Endothelial cell of umbilical vein (primary cell): ENCODE data around the gene CARD19.

Experiments
- EZH2 ChIP-seq: IDR thresholded peaks from 2 replicates; pipeline ENCODE4 v1.6.1; 2012; ENCODE audit warnings: borderline replicate concordance, low read depth, mild to moderate bottlenecking, moderate library complexity, low read length, inconsistent platforms; ENCODE audit not compliant: severe bottlenecking
- MYC ChIP-seq: IDR thresholded peaks from one replicate; pipeline ENCODE4 v1.6.1; 2011; ENCODE audit warnings: mild to moderate bottlenecking, low read depth, low read length
- POLR2A ChIP-seq: IDR thresholded peaks from 2 replicates; pipeline ENCODE4 v1.6.1; 2012; ENCODE audit warnings: low read depth, mild to moderate bottlenecking, control low read depth, low read length
- POLR2AphosphoS5 ChIP-seq: IDR thresholded peaks from 2 replicates; pipeline ENCODE4 v1.6.1; 2012; ENCODE audit warnings: low read depth, mild to moderate bottlenecking, control low read depth, low read length, moderate library complexity; ENCODE audit not compliant: insufficient read depth
- TF ChIP-seq, protein P1 (sequence below), 2 donors: IDR thresholded peaks; 1 replicate in 1 of 2; 2 replicates in 1 of 2; pipeline ENCODE4 v1.5.1; 2011; ENCODE audit warnings: low read length in 2 of 2, mild to moderate bottlenecking in 2 of 2, moderate library complexity in 2 of 2, control low read depth in 1 of 2, inconsistent platforms in 1 of 2, low read depth in 1 of 2; ENCODE audit not compliant: insufficient read depth in 1 of 2; ENCODE audit errors: extremely low read depth in 1 of 2
- TF ChIP-seq, protein P2 (sequence below): IDR thresholded peaks from 2 replicates; pipeline ENCODE4 v1.6.1; 2011; ENCODE audit not compliant: insufficient read depth, insufficient read length

DNA sequence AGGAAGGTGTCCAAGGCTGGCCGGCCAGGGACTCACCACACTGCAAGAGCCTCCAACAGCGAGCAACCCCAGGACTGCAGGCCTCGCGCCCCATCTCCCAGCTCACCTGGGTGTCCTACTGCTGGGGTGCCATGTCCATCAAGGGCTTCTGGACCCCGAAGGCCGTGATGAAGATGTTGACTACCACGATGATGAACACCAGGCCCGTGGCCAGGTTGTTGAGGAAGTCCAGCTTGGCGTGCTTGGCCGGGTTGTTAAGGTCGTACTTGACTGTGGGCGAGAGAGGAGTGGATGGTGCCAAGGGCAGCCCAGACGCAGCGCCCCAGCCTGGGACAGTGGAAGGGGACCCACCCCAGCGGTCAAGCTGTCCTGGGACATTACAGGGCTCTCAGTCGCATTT is 28.8 kb downstream of the CARD19 start:
- TF ChIP-seq, protein P1, sequence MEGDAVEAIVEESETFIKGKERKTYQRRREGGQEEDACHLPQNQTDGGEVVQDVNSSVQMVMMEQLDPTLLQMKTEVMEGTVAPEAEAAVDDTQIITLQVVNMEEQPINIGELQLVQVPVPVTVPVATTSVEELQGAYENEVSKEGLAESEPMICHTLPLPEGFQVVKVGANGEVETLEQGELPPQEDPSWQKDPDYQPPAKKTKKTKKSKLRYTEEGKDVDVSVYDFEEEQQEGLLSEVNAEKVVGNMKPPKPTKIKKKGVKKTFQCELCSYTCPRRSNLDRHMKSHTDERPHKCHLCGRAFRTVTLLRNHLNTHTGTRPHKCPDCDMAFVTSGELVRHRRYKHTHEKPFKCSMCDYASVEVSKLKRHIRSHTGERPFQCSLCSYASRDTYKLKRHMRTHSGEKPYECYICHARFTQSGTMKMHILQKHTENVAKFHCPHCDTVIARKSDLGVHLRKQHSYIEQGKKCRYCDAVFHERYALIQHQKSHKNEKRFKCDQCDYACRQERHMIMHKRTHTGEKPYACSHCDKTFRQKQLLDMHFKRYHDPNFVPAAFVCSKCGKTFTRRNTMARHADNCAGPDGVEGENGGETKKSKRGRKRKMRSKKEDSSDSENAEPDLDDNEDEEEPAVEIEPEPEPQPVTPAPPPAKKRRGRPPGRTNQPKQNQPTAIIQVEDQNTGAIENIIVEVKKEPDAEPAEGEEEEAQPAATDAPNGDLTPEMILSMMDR (IDR thresholded peaks at IDR 0.05; ENCODE audit: extremely low read depth in 1 of 2, insufficient read depth in 1 of 2, low read depth in 1 of 2, low read length in 2 of 2) = no peak
- TF ChIP-seq POLR2AphosphoS5 = no peak
- TF ChIP-seq MYC = no peak
- TF ChIP-seq EZH2 = no peak
- no peak for TF ChIP-seq POLR2A
- TF ChIP-seq, protein P2, sequence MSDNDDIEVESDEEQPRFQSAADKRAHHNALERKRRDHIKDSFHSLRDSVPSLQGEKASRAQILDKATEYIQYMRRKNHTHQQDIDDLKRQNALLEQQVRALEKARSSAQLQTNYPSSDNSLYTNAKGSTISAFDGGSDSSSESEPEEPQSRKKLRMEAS = no peak
